ENCODE results near the gene SPATA31C1.

The SPATA31C1 gene

GRCh38 chr9:87886933-87887505, 30.7 kb upstream of the SPATA31C1 start:
- no peak for DNase-seq (ENCODE audit: low read depth, low spot score)
- no peak for TF ChIP-seq ZNF274 (IDR thresholded peaks at IDR 0.05; ENCODE audit: low read depth, low read length)
- TF ChIP-seq YY1 (IDR thresholded peaks at IDR 0.05; ENCODE audit: insufficient read depth, insufficient read length) = no peak
- no peak for TF ChIP-seq SUZ12 (IDR thresholded peaks at IDR 0.05; ENCODE audit: extremely low read depth, insufficient read depth, insufficient read length)
- H3K9me3 ChIP-seq (ENCODE audit: insufficient read depth, low read length) = no peaks in the 10 kb centered on the region
- H3K36me3 ChIP-seq (ENCODE audit: insufficient read depth, insufficient read length, low read length) = no peaks in the 10 kb centered on the region
- H3K9ac ChIP-seq (ENCODE audit: insufficient read length, low read depth) = no peak overlapping the region
- no peak overlapping the region for H3K4me3 ChIP-seq (ENCODE audit: insufficient read length, low read depth)
- H3K4me1 ChIP-seq (ENCODE audit: insufficient read depth, insufficient read length) = peaks cover 11% of the 10 kb centered on the region
- H3K27me3 ChIP-seq (ENCODE audit: insufficient read depth, insufficient read length) = no peaks in the 10 kb centered on the region

DNA sequence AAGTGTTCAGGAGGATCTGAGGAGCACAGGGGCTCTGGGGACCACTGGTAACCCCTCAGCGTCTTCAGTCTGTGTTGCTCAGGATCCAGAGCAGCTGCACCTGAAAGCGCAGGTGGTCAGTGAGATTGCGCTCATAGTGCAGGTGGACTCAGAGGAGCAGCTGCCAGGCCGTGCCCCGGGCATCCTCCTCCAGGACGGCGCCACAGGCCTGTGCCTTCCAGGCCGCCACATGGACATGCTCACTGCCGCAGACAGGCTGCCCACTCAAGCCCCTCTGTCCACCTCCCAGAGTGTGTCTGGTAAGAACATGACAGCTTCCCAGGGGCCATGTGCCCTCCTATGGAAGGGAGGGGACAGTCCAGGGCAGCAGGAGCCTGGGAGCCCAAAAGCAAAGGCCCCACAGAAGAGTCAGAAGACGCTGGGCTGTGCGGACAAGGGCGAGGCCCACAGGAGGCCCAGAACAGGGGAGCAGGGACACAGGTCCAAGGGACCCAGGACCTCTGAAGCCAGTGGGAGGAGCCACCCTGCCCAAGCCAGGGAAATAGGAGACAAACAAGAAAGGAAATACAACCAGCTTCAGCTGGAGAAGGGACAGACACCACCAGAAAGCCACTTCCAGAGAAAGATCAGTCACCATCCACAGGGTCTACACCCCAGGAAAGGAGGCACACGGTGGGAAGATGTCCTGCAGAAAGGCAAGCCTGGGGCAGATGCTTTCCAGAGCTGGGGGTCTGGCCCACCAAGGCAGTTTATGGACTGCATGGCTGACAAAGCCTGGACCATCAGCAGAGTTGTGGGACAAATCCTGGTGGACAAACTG, 29.9 kb upstream of the SPATA31C1 start:
- no peak for DNase-seq (ENCODE audit: low read depth, low spot score)
- TF ChIP-seq YY1 (IDR thresholded peaks at IDR 0.05; ENCODE audit: insufficient read depth, insufficient read length) (no peak), ZNF274 (IDR thresholded peaks at IDR 0.05; ENCODE audit: low read depth, low read length) (no peak), SUZ12 (IDR thresholded peaks at IDR 0.05; ENCODE audit: extremely low read depth, insufficient read depth, insufficient read length) (no peak)
- Histone ChIP-seq H3K27me3 (ENCODE audit: insufficient read depth, insufficient read length) (no peaks in the 10 kb centered on the region), H3K36me3 (ENCODE audit: insufficient read depth, insufficient read length, low read length) (no peaks in the 10 kb centered on the region), H3K4me1 (ENCODE audit: insufficient read depth, insufficient read length) (peaks cover 9% of the 10 kb centered on the region), H3K4me3 (ENCODE audit: insufficient read length, low read depth) (no peak overlapping the region), H3K9me3 (ENCODE audit: insufficient read depth, low read length) (no peaks in the 10 kb centered on the region), H3K9ac (ENCODE audit: insufficient read length, low read depth) (no peak overlapping the region)

- no peaks in the 10 kb centered on the region for H3K36me3 ChIP-seq (ENCODE audit: insufficient read depth, insufficient read length, low read length)
- no peak for DNase-seq (ENCODE audit: low read depth, low spot score)
These were observed 29.3 kb upstream of the SPATA31C1 start for GRCh38 chr9:87888501-87888900.

GRCh38 chr9:87889065-87889881, 28.5 kb upstream of the SPATA31C1 start:
- peaks cover 3% of the 10 kb centered on the region for H3K4me1 ChIP-seq (ENCODE audit: insufficient read depth, insufficient read length)
- H3K9me3 ChIP-seq (ENCODE audit: insufficient read depth, low read length) = no peaks in the 10 kb centered on the region

More at GRCh38 chr9:87888501-87888900, 29.3 kb upstream of the SPATA31C1 start:
- Histone ChIP-seq H3K27me3 (ENCODE audit: insufficient read depth, insufficient read length) (no peaks in the 10 kb centered on the region), H3K4me1 (ENCODE audit: insufficient read depth, insufficient read length) (peaks cover 4% of the 10 kb centered on the region), H3K4me3 (ENCODE audit: insufficient read length, low read depth) (no peak overlapping the region), H3K9me3 (ENCODE audit: insufficient read depth, low read length) (no peaks in the 10 kb centered on the region), H3K9ac (ENCODE audit: insufficient read length, low read depth) (no peak overlapping the region)
- TF ChIP-seq ZNF274 (IDR thresholded peaks at IDR 0.05; ENCODE audit: low read depth, low read length) (no peak), YY1 (IDR thresholded peaks at IDR 0.05; ENCODE audit: insufficient read depth, insufficient read length) (no peak), SUZ12 (IDR thresholded peaks at IDR 0.05; ENCODE audit: extremely low read depth, insufficient read depth, insufficient read length) (no peak)

DNA sequence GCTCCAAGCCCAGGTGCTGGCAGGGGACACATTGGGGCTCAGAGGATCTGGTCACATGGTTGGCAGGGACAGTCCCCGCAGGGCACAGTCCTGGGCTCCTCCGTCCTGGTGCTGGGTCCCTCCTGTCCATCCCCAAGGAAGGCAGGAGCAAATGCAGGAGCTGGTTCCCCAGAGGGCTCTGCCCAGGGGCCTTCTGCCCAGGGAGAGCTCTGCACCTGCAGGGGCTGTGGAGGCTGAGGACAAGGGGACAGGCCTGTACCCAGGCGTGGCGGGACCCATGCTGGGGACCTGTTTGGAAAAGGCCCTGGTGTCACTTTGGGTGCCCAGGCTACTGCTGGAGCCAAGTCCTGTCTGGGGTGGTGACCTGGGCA, 27.9 kb upstream of the SPATA31C1 start:
- Histone ChIP-seq H3K27me3 (ENCODE audit: insufficient read depth, insufficient read length) (no peaks in the 10 kb centered on the region), H3K9me3 (ENCODE audit: insufficient read depth, low read length) (no peaks in the 10 kb centered on the region), H3K4me1 (ENCODE audit: insufficient read depth, insufficient read length) (no peaks in the 10 kb centered on the region), H3K9ac (ENCODE audit: insufficient read length, low read depth) (no peak overlapping the region), H3K4me3 (ENCODE audit: insufficient read length, low read depth) (no peak overlapping the region), H3K36me3 (ENCODE audit: insufficient read depth, insufficient read length, low read length) (no peaks in the 10 kb centered on the region)
- TF ChIP-seq ZNF274 (IDR thresholded peaks at IDR 0.05; ENCODE audit: low read depth, low read length) = no peak
- TF ChIP-seq YY1 (IDR thresholded peaks at IDR 0.05; ENCODE audit: insufficient read depth, insufficient read length) = no peak
- TF ChIP-seq SUZ12 (IDR thresholded peaks at IDR 0.05; ENCODE audit: extremely low read depth, insufficient read depth, insufficient read length) = no peak
- no peak for DNase-seq (ENCODE audit: low read depth, low spot score)

More at GRCh38 chr9:87889065-87889881, 28.5 kb upstream of the SPATA31C1 start:
- Histone ChIP-seq H3K9ac (ENCODE audit: insufficient read length, low read depth) (no peak overlapping the region), H3K4me3 (ENCODE audit: insufficient read length, low read depth) (no peak overlapping the region), H3K36me3 (ENCODE audit: insufficient read depth, insufficient read length, low read length) (no peaks in the 10 kb centered on the region), H3K27me3 (ENCODE audit: insufficient read depth, insufficient read length) (no peaks in the 10 kb centered on the region)
- TF ChIP-seq YY1 (IDR thresholded peaks at IDR 0.05; ENCODE audit: insufficient read depth, insufficient read length) (no peak), ZNF274 (IDR thresholded peaks at IDR 0.05; ENCODE audit: low read depth, low read length) (no peak), SUZ12 (IDR thresholded peaks at IDR 0.05; ENCODE audit: extremely low read depth, insufficient read depth, insufficient read length) (no peak)
- no peak for DNase-seq (ENCODE audit: low read depth, low spot score)

- no peak for TF ChIP-seq ZNF274 (IDR thresholded peaks at IDR 0.05; ENCODE audit: low read depth, low read length)
- no peaks in the 10 kb centered on the region for H3K9me3 ChIP-seq (ENCODE audit: insufficient read depth, low read length)
- no peak overlapping the region for H3K4me3 ChIP-seq (ENCODE audit: insufficient read length, low read depth)
- no peak overlapping the region for H3K9ac ChIP-seq (ENCODE audit: insufficient read length, low read depth)
- H3K27me3 ChIP-seq (ENCODE audit: insufficient read depth, insufficient read length) = no peaks in the 10 kb centered on the region
- DNase-seq (ENCODE audit: low read depth, low spot score) = no peak
- H3K4me1 ChIP-seq (ENCODE audit: insufficient read depth, insufficient read length) = no peaks in the 10 kb centered on the region
- no peaks in the 10 kb centered on the region for H3K36me3 ChIP-seq (ENCODE audit: insufficient read depth, insufficient read length, low read length)
These were observed 26.9 kb upstream of the SPATA31C1 start for GRCh38 chr9:87890837-87891236.

DNA sequence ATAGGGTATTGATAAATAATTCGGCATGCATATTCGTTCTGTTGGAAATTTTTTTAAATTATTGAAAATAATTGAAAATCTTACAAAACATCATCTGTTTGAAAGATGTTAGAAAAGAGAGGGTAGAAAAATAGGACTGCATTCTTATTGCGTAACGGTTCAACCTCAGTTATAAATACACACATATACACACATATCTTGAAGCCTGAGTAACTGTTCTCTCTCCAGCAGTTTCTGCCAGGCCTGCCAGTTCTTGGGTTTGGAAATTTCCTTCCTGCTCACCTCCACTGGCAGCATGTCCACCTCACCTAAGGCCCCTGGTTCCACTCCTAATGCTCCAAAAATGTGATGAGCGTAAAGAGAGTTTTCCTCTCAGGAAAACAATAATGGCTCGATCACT, 26.0 kb upstream of the SPATA31C1 start:
- H3K36me3 ChIP-seq (ENCODE audit: insufficient read depth, insufficient read length, low read length) = no peaks in the 10 kb centered on the region
- H3K4me3 ChIP-seq (ENCODE audit: insufficient read length, low read depth) = no peak overlapping the region
- TF ChIP-seq YY1 (IDR thresholded peaks at IDR 0.05; ENCODE audit: insufficient read depth, insufficient read length) = no peak
- TF ChIP-seq ZNF274 (IDR thresholded peaks at IDR 0.05; ENCODE audit: low read depth, low read length) = no peak
- TF ChIP-seq SUZ12 (IDR thresholded peaks at IDR 0.05; ENCODE audit: extremely low read depth, insufficient read depth, insufficient read length) = no peak
- no peaks in the 10 kb centered on the region for H3K9me3 ChIP-seq (ENCODE audit: insufficient read depth, low read length)
- DNase-seq (ENCODE audit: low read depth, low spot score) = no peak
- no peaks in the 10 kb centered on the region for H3K27me3 ChIP-seq (ENCODE audit: insufficient read depth, insufficient read length)
- no peaks in the 10 kb centered on the region for H3K4me1 ChIP-seq (ENCODE audit: insufficient read depth, insufficient read length)
- no peak overlapping the region for H3K9ac ChIP-seq (ENCODE audit: insufficient read length, low read depth)
